Left ventricle myocardium inferior (tissue), 1 donor: ENCODE results near the gene SQSTM1. TPM values are rescaled to one million over a fixed set of nuclear protein-coding genes. Genes with fewer than 3 reads are reported as not detected.

Source experiments
- DNase-seq: peaks from one replicate; pipeline ENCODE4 v3.0.0-alpha.2; 2020
- H3K27ac ChIP-seq: fragments of 200-600 bp; replicated peaks from 2 replicates; pipeline ENCODE4 v1.8.0; 2021
- H3K27me3 ChIP-seq: fragments of 200-600 bp; 2 replicates; pipeline ENCODE4 v1.8.0; 2021; ENCODE audit warnings: low read depth
- H3K36me3 ChIP-seq: fragments of 200-600 bp; 2 replicates; pipeline ENCODE4 v1.8.0; 2021
- H3K4me1 ChIP-seq: fragments of 200-600 bp; 2 replicates; pipeline ENCODE4 v1.8.0; 2021
- H3K4me3 ChIP-seq: fragments of 200-600 bp; 2 replicates; pipeline ENCODE4 v1.8.0; 2021; ENCODE audit warnings: mild to moderate bottlenecking, moderate library complexity
- H3K9me3 ChIP-seq: fragments of 200-600 bp; replicated peaks from 2 replicates; pipeline ENCODE4 v1.8.0; 2021
- intact Hi-C: fragments of 100-400 bp; cut with micrococcal nuclease; formaldehyde crosslinking; loops from one replicate; pipeline ENCODE4 v1.11.0; 2022
- total RNA-seq: library from RNA; stranded (reverse); fragmentation: NEBNext Ultra II Directional; extraction: Animal tissue kit (Norgen Biotek cat#: 25700); gene quantifications from one replicate; pipeline ENCODE4 v1.2.1, GENCODE V29; 2021
- TF ChIP-seq, protein P1 (sequence below): fragments of 200-600 bp; IDR thresholded peaks from 2 replicates; pipeline ENCODE4 v1.8.0; 2021; ENCODE audit warnings: antibody characterized with exemption, mild to moderate bottlenecking, borderline replicate concordance
- donor health status: DM: no; HTN: yes; CAD: no; lungs with severe emphysema.

The SQSTM1 gene
- total RNA-seq, 1 donor from 2014 or later = 438 TPM

DNA sequence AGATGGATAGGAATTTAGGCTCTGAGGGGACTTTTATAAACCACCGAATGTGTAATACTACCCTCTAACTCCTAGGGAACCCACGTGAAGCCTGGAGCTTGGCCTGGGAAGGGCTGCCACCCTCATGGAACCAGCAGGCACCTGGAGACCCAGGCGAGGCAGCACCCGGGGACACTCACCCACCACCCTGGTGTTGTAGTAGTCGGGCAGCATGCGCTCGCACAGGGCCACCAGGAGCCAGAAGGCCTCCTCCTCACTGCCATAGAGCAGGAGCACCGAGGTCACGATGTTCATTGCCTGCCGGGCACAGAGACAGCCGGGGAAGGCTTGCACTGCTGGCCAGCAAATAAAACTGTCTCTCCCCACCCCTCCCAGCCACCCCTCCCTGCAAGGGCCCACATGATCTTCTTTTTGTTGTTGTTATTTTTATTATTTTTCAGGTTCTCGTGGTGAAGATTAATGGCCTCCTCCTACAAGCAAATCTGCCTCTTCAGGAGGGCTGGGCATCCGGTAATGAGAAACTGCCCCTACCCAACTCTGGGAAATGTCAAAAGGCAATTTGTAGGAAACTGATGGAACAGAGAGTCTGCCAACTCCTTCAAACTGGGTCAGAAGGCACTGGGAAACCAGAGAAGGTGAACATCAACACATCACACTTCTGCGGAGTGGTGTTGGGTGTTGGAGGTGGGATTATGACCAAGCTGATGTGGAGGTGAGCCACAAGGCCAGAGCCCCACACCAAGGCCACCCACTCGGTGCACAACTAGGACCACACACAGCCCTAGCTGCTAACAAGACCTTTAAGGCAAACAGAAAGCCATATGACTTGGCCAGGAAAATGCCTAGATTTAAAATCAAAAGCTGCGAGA is 55.3 kb downstream of the SQSTM1 start:
- peaks cover 20% of the 10 kb centered on the region for H3K4me1 ChIP-seq
- no peak overlapping the region for H3K4me3 ChIP-seq
- H3K9me3 ChIP-seq = no peaks in the 10 kb centered on the region
- TF ChIP-seq, protein P1, sequence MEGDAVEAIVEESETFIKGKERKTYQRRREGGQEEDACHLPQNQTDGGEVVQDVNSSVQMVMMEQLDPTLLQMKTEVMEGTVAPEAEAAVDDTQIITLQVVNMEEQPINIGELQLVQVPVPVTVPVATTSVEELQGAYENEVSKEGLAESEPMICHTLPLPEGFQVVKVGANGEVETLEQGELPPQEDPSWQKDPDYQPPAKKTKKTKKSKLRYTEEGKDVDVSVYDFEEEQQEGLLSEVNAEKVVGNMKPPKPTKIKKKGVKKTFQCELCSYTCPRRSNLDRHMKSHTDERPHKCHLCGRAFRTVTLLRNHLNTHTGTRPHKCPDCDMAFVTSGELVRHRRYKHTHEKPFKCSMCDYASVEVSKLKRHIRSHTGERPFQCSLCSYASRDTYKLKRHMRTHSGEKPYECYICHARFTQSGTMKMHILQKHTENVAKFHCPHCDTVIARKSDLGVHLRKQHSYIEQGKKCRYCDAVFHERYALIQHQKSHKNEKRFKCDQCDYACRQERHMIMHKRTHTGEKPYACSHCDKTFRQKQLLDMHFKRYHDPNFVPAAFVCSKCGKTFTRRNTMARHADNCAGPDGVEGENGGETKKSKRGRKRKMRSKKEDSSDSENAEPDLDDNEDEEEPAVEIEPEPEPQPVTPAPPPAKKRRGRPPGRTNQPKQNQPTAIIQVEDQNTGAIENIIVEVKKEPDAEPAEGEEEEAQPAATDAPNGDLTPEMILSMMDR = no peak
- peaks cover 80% of the 10 kb centered on the region for H3K36me3 ChIP-seq
- no peaks in the 10 kb centered on the region for H3K27me3 ChIP-seq
- no peak overlapping the region for H3K27ac ChIP-seq
- no peak for DNase-seq
- intact Hi-C loops = no loop called here

DNA sequence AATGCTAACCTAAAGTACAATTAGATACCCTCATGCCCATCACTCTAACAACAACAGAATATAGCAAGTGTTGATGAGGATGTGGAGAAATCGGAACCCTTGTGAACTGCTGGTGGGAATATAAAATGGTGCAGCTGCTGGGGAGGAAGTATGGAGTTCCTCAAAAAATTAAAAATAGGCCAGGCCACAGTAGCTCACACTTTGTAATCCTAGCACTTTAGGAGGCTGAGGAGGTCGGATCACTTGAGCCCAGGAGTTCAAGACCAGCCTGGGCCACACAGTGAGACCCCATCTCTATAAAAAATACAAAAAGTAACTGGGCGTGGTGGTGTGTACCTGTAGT is 55.9 kb downstream of the SQSTM1 start:
- TF ChIP-seq, protein P1 = no peak
- H3K4me3 ChIP-seq = no peak overlapping the region
- intact Hi-C loops = no loop called here
- H3K36me3 ChIP-seq = peaks cover 80% of the 10 kb centered on the region
- H3K4me1 ChIP-seq = peaks cover 19% of the 10 kb centered on the region
- no peak for DNase-seq
- H3K27ac ChIP-seq = no peak overlapping the region
- no peaks in the 10 kb centered on the region for H3K9me3 ChIP-seq
- no peaks in the 10 kb centered on the region for H3K27me3 ChIP-seq

DNA sequence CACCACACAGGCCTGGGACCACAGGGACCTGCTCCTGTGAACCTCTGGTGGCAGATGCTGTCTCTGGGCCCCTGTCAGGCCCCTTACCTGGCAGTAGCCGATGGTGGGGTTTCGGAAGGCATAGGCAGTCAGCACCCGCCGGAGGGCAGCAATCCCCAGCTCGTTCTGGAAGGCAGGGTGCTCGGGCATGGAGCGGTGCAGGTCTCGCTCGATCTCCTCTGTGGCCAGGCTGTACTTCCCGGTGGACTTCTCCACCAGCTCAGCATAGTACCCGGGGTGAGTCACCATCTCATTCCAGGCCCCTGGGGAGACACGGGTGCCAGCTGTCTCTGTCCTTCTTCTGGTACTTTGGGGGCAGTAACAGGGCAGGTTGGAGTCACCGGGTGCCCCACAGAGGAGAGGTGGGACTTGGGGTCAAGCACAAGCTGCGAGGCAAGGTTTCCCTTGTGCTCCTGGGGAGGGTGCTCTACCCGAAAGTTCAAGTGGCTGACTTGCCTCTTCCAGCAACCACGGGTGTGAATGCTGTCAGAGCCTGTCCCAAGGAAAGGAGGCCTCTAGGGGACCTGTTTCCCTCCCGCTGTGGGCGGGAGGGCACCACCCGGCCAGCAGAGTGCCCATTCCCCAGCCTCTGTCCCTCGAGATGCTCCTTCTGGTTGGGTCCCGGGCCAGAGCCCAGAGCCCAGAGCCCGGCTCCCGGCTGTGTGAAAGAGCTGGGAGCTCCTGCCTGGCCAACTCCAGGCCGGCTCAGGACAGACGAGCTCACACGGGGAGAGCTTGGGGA is 57.7 kb downstream of the SQSTM1 start:
- no peak overlapping the region for H3K27ac ChIP-seq
- H3K4me3 ChIP-seq = no peak overlapping the region
- peaks cover 82% of the 10 kb centered on the region for H3K36me3 ChIP-seq

DNA sequence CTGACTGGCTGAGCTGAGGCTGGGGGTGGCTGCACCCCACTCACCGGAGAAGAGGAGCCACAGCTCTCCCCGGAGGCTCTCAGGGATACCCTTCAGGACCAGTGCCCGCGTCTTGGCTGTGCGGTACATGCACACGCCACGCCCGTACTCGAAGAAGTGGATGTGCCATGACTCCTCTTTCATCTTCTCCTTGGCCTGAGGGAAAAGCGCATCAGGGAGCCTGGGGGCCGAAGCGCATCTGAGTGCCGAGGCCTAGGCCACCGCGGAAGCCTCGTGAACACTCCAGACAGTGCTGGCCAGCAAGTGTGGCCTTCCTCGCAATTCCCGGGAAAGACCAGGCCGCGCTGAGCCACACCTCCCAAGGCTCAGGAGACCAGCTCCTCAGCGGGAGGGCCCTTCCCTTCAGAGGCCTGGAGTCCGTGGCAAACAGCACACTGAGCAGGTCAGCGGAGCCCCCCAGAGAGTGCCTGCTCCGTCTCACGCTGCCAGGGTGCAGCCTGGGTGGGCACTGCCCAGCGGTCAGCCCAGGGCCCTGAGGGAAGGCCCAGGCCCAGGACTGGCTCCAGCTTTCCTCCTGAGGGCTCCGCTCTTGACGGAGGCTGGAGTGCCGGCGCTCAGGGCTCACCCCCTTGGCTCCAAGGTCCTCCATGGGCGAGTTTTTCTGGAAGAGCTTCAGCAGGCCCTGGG is 58.4 kb downstream of the SQSTM1 start:
- Histone ChIP-seq H3K9me3 (peaks cover 21% of the 10 kb centered on the region), H3K4me1 (no peaks in the 10 kb centered on the region), H3K27ac (no peak overlapping the region), H3K36me3 (peaks cover 82% of the 10 kb centered on the region), H3K4me3 (no peak overlapping the region), H3K27me3 (no peaks in the 10 kb centered on the region)
- intact Hi-C loops = no loop called here
- TF ChIP-seq, protein P1 = no peak
- DNase-seq = no peak

More for the DNA sequence above, 57.7 kb downstream of the SQSTM1 start:
- H3K4me1 ChIP-seq = peaks cover 5% of the 10 kb centered on the region
- DNase-seq = no peak
- TF ChIP-seq, protein P1 = no peak
- H3K27me3 ChIP-seq = no peaks in the 10 kb centered on the region
- intact Hi-C loops = no loop called here
- peaks cover 15% of the 10 kb centered on the region for H3K9me3 ChIP-seq

DNA sequence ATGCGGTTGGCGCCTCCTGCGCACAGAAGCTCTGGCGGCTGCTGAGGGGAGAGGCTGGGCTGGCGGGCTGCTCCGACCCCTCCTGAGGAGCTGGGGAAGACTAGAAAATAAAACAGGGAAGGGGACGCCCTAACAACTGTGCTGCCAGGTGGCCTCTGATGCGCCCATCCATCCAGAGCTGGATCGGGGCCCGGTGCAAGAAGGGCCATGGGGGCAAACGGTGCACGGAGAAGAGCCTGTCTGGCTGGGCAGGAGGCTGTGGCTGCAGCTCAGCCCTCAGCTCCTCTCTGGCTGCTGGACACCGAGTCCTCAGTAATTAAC is 58.9 kb downstream of the SQSTM1 start:
- Histone ChIP-seq H3K4me3 (no peak overlapping the region), H3K36me3 (peaks cover 82% of the 10 kb centered on the region), H3K27me3 (no peaks in the 10 kb centered on the region), H3K27ac (no peak overlapping the region), H3K9me3 (peaks cover 21% of the 10 kb centered on the region), H3K4me1 (no peaks in the 10 kb centered on the region)
- TF ChIP-seq, protein P1 = no peak
- DNase-seq = no peak
- intact Hi-C loops = no loop called here
